Epithelial cell of esophagus (primary cell): ENCODE results near the gene ZNF506.
A peak's percentile ranks its signal among the peaks of the same experiment; 100 is the strongest.
"Not testable (repeated sequence)": the region's sequence is repeated elsewhere in the genome, so short reads cannot be mapped to it uniquely, and the experiment has no call there.

Experiments
- DNase-seq: peaks from one replicate; pipeline ENCODE4 v3.0.0; 2010; ENCODE audit warnings: low read depth
- H3K4me3 ChIP-seq: 2 replicates; pipeline ENCODE4 v1.5.1; 2011; ENCODE audit warnings: mild to moderate bottlenecking, low read length, control low read depth
- CTCF ChIP-seq: IDR thresholded peaks from 2 replicates; pipeline ENCODE4 v1.5.1; 2011; ENCODE audit warnings: low read depth, mild to moderate bottlenecking, low read length, control low read depth, inconsistent platforms; ENCODE audit not compliant: insufficient read depth; ENCODE audit errors: missing control alignments

The ZNF506 gene

GRCh38 chr19:19777692-19778091, 43.9 kb downstream of the ZNF506 start:
- peak overlapping the region; percentile 79 for H3K4me3 ChIP-seq
- DNase-seq, result no peak

GRCh38 chr19:19776206-19777008, 45.1 kb downstream of the ZNF506 start:
- H3K4me3 ChIP-seq, result peak overlapping the region; percentile 79
- no peak for TF ChIP-seq CTCF

More at GRCh38 chr19:19777692-19778091, 43.9 kb downstream of the ZNF506 start:
- no peak for TF ChIP-seq CTCF

GRCh38 chr19:19775891-19776205, 45.7 kb downstream of the ZNF506 start:
- no peak for DNase-seq
- no peak for TF ChIP-seq CTCF
- H3K4me3 ChIP-seq, result peak overlapping the region; percentile 79

More at GRCh38 chr19:19776206-19777008, 45.1 kb downstream of the ZNF506 start:
- DNase-seq, result peak; percentile 100

GRCh38 chr19:19774354-19775033, 47.1 kb downstream of the ZNF506 start:
- no peak for DNase-seq
- no peak overlapping the region for H3K4me3 ChIP-seq
- TF ChIP-seq CTCF, result no peak

- H3K4me3 ChIP-seq, DNase-seq: not testable (repeated sequence)
These were observed 49.6 kb downstream of the ZNF506 start for GRCh38 chr19:19771963-19772362.

GRCh38 chr19:19769971-19770370, 51.6 kb downstream of the ZNF506 start:
- not testable (repeated sequence) for DNase-seq, H3K4me3 ChIP-seq

- TF ChIP-seq CTCF, result no peak
- no peak overlapping the region for H3K4me3 ChIP-seq
- DNase-seq, result no peak
These were observed 63.4 kb downstream of the ZNF506 start for GRCh38 chr19:19758164-19758563.
